ENCODE measurements around the gene SERP2.

The SERP2 gene

GRCh38 chr13:44368062-44368591, 5.5 kb upstream of the SERP2 start:
- no peak for TF ChIP-seq CTCF (IDR thresholded peaks at IDR 0.05)
- H3K4me3 ChIP-seq (ENCODE audit: low read depth, low read length), result no peak overlapping the region
- no peaks in the 10 kb centered on the region for H3K36me3 ChIP-seq (ENCODE audit: control insufficient read depth, insufficient read depth, low read length)
- H3K79me2 ChIP-seq, result no peaks in the 10 kb centered on the region
- no peaks in the 10 kb centered on the region for H3K27me3 ChIP-seq (ENCODE audit: control insufficient read depth, insufficient read depth, low read length)
- H3K4me1 ChIP-seq, result no peaks in the 10 kb centered on the region
- H3K9me3 ChIP-seq (ENCODE audit: control insufficient read depth, low read length), result no peaks in the 10 kb centered on the region
- H3K9ac ChIP-seq, result no peak overlapping the region
- H3K27ac ChIP-seq, result no peak overlapping the region
- no peak overlapping the region for H3K4me2 ChIP-seq (ENCODE audit: low read length)
- no peak overlapping the region for H2AFZ ChIP-seq

- no peak overlapping the region for H3K4me2 ChIP-seq (ENCODE audit: low read length)
- H3K9me3 ChIP-seq (ENCODE audit: control insufficient read depth, low read length), result no peaks in the 10 kb centered on the region
- no peak for TF ChIP-seq CTCF (IDR thresholded peaks at IDR 0.05)
- no peaks in the 10 kb centered on the region for H3K79me2 ChIP-seq
- H2AFZ ChIP-seq, result no peak overlapping the region
- H3K9ac ChIP-seq, result no peak overlapping the region
- H3K36me3 ChIP-seq (ENCODE audit: control insufficient read depth, insufficient read depth, low read length), result no peaks in the 10 kb centered on the region
- no peaks in the 10 kb centered on the region for H3K4me1 ChIP-seq
- H3K27me3 ChIP-seq (ENCODE audit: control insufficient read depth, insufficient read depth, low read length), result no peaks in the 10 kb centered on the region
- no peak overlapping the region for H3K27ac ChIP-seq
- H3K4me3 ChIP-seq (ENCODE audit: low read depth, low read length), result no peak overlapping the region
Observed at GRCh38 chr13:44368599-44369368, 4.8 kb upstream of the SERP2 start.

GRCh38 chr13:44371421-44371820, 2.2 kb upstream of the SERP2 start:
- H3K79me2 ChIP-seq, result no peaks in the 10 kb centered on the region
- H3K9ac ChIP-seq, result no peak overlapping the region
- H3K9me3 ChIP-seq (ENCODE audit: control insufficient read depth, low read length), result no peaks in the 10 kb centered on the region
- H3K4me3 ChIP-seq (ENCODE audit: low read depth, low read length), result no peak overlapping the region
- no peak overlapping the region for H3K27ac ChIP-seq
- no peaks in the 10 kb centered on the region for H3K36me3 ChIP-seq (ENCODE audit: control insufficient read depth, insufficient read depth, low read length)
- H3K27me3 ChIP-seq (ENCODE audit: control insufficient read depth, insufficient read depth, low read length), result no peaks in the 10 kb centered on the region
- peaks cover 2% of the 10 kb centered on the region for H3K4me1 ChIP-seq
- H2AFZ ChIP-seq, result no peak overlapping the region
- no peak for TF ChIP-seq CTCF (IDR thresholded peaks at IDR 0.05)
- no peak overlapping the region for H3K4me2 ChIP-seq (ENCODE audit: low read length)

DNA sequence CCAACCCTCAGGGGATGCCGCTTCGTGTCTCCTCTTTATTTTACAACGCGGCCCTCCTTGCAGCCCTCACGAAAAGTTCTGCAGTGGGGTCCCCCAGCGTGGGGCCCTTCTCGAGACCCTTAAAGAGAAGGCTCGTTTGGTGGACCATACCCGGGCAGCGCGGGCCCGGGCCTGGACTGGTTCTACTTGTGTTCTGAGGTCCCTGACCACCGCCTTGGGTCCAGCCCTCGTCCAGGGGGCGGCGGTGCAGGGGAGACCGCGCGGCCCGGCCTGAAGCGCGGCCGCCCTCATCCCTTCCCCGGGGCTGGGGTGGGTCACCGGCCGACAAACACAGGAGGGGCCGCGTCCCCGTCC, 400 bp upstream of the SERP2 start:
- Histone ChIP-seq H3K9me3 (ENCODE audit: control insufficient read depth, low read length) (no peaks in the 10 kb centered on the region), H3K4me2 (ENCODE audit: low read length) (peak overlapping the region; percentile 71), H2AFZ (peak overlapping the region; percentile 90), H3K27ac (no peak overlapping the region), H3K27me3 (ENCODE audit: control insufficient read depth, insufficient read depth, low read length) (no peaks in the 10 kb centered on the region), H3K9ac (no peak overlapping the region), H3K79me2 (no peaks in the 10 kb centered on the region), H3K4me3 (ENCODE audit: low read depth, low read length) (peak overlapping the region; percentile 25), H3K4me1 (peaks cover 2% of the 10 kb centered on the region), H3K36me3 (ENCODE audit: control insufficient read depth, insufficient read depth, low read length) (no peaks in the 10 kb centered on the region)
- no peak for TF ChIP-seq CTCF (IDR thresholded peaks at IDR 0.05)

- no peak overlapping the region for H3K4me3 ChIP-seq (ENCODE audit: low read depth, low read length)
- no peak overlapping the region for H3K27ac ChIP-seq
- H2AFZ ChIP-seq, result peak overlapping the region; percentile 70
- peaks cover 2% of the 10 kb centered on the region for H3K4me1 ChIP-seq
- no peaks in the 10 kb centered on the region for H3K27me3 ChIP-seq (ENCODE audit: control insufficient read depth, insufficient read depth, low read length)
- no peaks in the 10 kb centered on the region for H3K9me3 ChIP-seq (ENCODE audit: control insufficient read depth, low read length)
- no peaks in the 10 kb centered on the region for H3K36me3 ChIP-seq (ENCODE audit: control insufficient read depth, insufficient read depth, low read length)
- TF ChIP-seq CTCF (IDR thresholded peaks at IDR 0.05), result no peak
- no peaks in the 10 kb centered on the region for H3K79me2 ChIP-seq
- H3K4me2 ChIP-seq (ENCODE audit: low read length), result no peak overlapping the region
- no peak overlapping the region for H3K9ac ChIP-seq
Observed at GRCh38 chr13:44374348-44374712, 706 bp downstream of the SERP2 start.
